ENCODE results near the gene PTER. TPM values are rescaled to one million over a fixed set of nuclear protein-coding genes. Genes with fewer than 3 reads are reported as not detected.

PTER gene
- total RNA-seq, 1 experiment from 2014 or later = 25.8 TPM

GRCh38 chr10:16545116-16545736, 108.4 kb downstream of the PTER start:
- Histone ChIP-seq H3K27ac (ENCODE audit: low read depth, low read length) (no peak overlapping the region), H3K4me3 (replicated peaks in 1 of 2; ENCODE audit: low read depth in 1 of 2, low read length in 2 of 2) (no peak overlapping the region), H3K9me2 (ENCODE audit: insufficient read depth) (no peaks in the 10 kb centered on the region), H3K27me3 (ENCODE audit: insufficient read depth, low read length) (no peaks in the 10 kb centered on the region), H3K36me3 (ENCODE audit: control insufficient read depth in 1 of 2, insufficient read depth in 2 of 2, low read length in 2 of 2) (no peaks in the 10 kb centered on the region), H3K4me1 (ENCODE audit: control insufficient read depth in 1 of 2, insufficient read depth in 2 of 2, low read length in 2 of 2) (no peaks in the 10 kb centered on the region), H3K4me2 (ENCODE audit: low read length) (no peak overlapping the region), H3K9ac (ENCODE audit: low read length) (no peak overlapping the region), H3K9me3 (ENCODE audit: control insufficient read depth in 1 of 2, insufficient read depth in 1 of 2, low read depth in 1 of 2, low read length in 2 of 2) (no peaks in the 10 kb centered on the region), H4K20me1 (ENCODE audit: insufficient read depth) (no peaks in the 10 kb centered on the region), H2AFZ (ENCODE audit: low read depth, low read length, poor library complexity, severe bottlenecking) (no peak overlapping the region), H3K79me2 (ENCODE audit: insufficient read depth, low read length) (no peaks in the 10 kb centered on the region)
- intact Hi-C loops (cut with micrococcal nuclease) = loop anchor here (1.0 to 2.0 kb wide), 3 partner anchors 230 to 666 kb away; no protein-coding TSS in a partner anchor
- ChIA-PET RAD21 (ENCODE audit: low non-redundant PET in 1 of 2, low total read pairs in 2 of 2, uncharacterized antibody in 2 of 2, unreplicated experiment in 2 of 2) (no interaction called here), CTCF (interaction anchor here (0.7 to 1.1 kb wide), 3 partner anchors 19 to 642 kb away, joined by 3 to 4 read pairs (median 3); no protein-coding TSS in a partner anchor), POLR2A (no interaction called here)
- BruUV-seq (replicated peaks) = no TSS peak
- ATAC-seq (peak; percentile 72), DNase-seq (ENCODE audit: low read depth, low spot score) (peak; percentile 6)
- TF ChIP-seq ZBTB33 (IDR thresholded peaks at IDR 0.05; ENCODE audit: extremely low read depth, insufficient replicate concordance, low read length) (no peak), RAD21 (IDR thresholded peaks at IDR 0.05; ENCODE audit: low read depth) (peak; percentile 50), CTCF (IDR thresholded peaks at IDR 0.05 in 2 of 3, conservative IDR thresholded peaks at IDR 0.05 in 1 of 3; ENCODE audit: borderline replicate concordance in 1 of 3, insufficient read depth in 1 of 3, low read depth in 2 of 3, low read length in 2 of 3) (peak; percentile 27 to 74 (median 70); a peak in 5 of 6 replicates)

All from HCT116 (cell line).